ENCODE results near the gene HYDIN.

The HYDIN gene

GRCh38 chr16:71218306-71218963 is 12.1 kb downstream of the HYDIN start:
- Histone ChIP-seq H3K18ac (ENCODE audit: low read length) (no peak overlapping the region), H3K36me3 (ENCODE audit: control insufficient read depth, insufficient read depth, low read length) (no peaks in the 10 kb centered on the region), H3K23ac (ENCODE audit: low read length) (no peak overlapping the region), H3K79me1 (ENCODE audit: low read length) (no peaks in the 10 kb centered on the region), H3K27me3 (ENCODE audit: insufficient read depth, low read length, poor library complexity) (no peaks in the 10 kb centered on the region), H3K4me2 (ENCODE audit: low read length) (no peak overlapping the region), H2AK5ac (ENCODE audit: low read length) (no peak overlapping the region), H2BK120ac (ENCODE audit: low read depth, low read length) (no peak overlapping the region), H3K4ac (ENCODE audit: low read depth, low read length) (no peak overlapping the region), H2BK5ac (ENCODE audit: low read length) (no peak overlapping the region), H4K8ac (ENCODE audit: low read depth, low read length) (no peak overlapping the region), H3K56ac (ENCODE audit: low read length) (no peak overlapping the region), H3K4me1 (ENCODE audit: control insufficient read depth, low read depth, low read length) (no peaks in the 10 kb centered on the region), H2BK15ac (replicated peaks; ENCODE audit: low read depth) (no peak overlapping the region), H3K79me2 (ENCODE audit: control insufficient read depth, insufficient read depth, low read length) (no peaks in the 10 kb centered on the region), H3K9ac (ENCODE audit: low read length) (no peak overlapping the region), H4K5ac (ENCODE audit: low read length) (no peak overlapping the region), H3K4me3 (ENCODE audit: low read length) (no peak overlapping the region), H3K27ac (ENCODE audit: low read depth, low read length) (no peak overlapping the region)
- WGBS (ENCODE audit: extremely low coverage, insufficient coverage, low lambda C conversion rate) = no CpG with 5 or more reads among the region's 4 CpGs
- DNase-seq = no peak

DNA sequence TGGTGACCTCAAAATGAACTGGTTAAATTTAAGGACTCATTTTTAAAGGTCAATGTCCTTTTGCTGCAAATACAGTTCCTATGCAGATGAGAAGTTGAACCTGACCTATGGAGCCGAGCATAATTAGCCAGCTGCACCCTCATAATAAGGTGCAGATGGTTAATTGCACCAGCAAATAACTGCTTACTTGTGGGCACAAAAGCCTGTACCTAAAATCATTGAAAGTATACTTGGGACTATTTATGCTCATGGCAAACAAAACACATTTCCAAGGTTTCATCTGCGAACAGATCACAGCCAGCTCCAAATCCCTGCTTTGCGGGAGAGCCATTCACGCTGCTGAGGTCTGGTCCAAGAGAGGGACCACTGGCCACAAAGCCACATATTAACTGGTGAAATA is 13.0 kb downstream of the HYDIN start:
- Histone ChIP-seq H4K8ac (ENCODE audit: low read depth, low read length) (no peak overlapping the region), H3K4me2 (ENCODE audit: low read length) (no peak overlapping the region), H2BK120ac (ENCODE audit: low read depth, low read length) (no peak overlapping the region), H4K5ac (ENCODE audit: low read length) (no peak overlapping the region), H2BK15ac (replicated peaks; ENCODE audit: low read depth) (no peak overlapping the region), H3K4ac (ENCODE audit: low read depth, low read length) (no peak overlapping the region), H3K4me1 (ENCODE audit: control insufficient read depth, low read depth, low read length) (no peaks in the 10 kb centered on the region), H3K27ac (ENCODE audit: low read depth, low read length) (no peak overlapping the region), H3K23ac (ENCODE audit: low read length) (no peak overlapping the region), H3K56ac (ENCODE audit: low read length) (no peak overlapping the region), H3K27me3 (ENCODE audit: insufficient read depth, low read length, poor library complexity) (no peaks in the 10 kb centered on the region), H3K18ac (ENCODE audit: low read length) (no peak overlapping the region), H2AK5ac (ENCODE audit: low read length) (no peak overlapping the region), H3K79me2 (ENCODE audit: control insufficient read depth, insufficient read depth, low read length) (no peaks in the 10 kb centered on the region), H3K36me3 (ENCODE audit: control insufficient read depth, insufficient read depth, low read length) (no peaks in the 10 kb centered on the region), H3K4me3 (ENCODE audit: low read length) (no peak overlapping the region), H3K9ac (ENCODE audit: low read length) (no peak overlapping the region), H3K79me1 (ENCODE audit: low read length) (no peaks in the 10 kb centered on the region), H2BK5ac (ENCODE audit: low read length) (no peak overlapping the region)
- DNase-seq = no peak
- no CpG with 5 or more reads among the region's 4 CpGs for WGBS (ENCODE audit: extremely low coverage, insufficient coverage, low lambda C conversion rate)

DNA sequence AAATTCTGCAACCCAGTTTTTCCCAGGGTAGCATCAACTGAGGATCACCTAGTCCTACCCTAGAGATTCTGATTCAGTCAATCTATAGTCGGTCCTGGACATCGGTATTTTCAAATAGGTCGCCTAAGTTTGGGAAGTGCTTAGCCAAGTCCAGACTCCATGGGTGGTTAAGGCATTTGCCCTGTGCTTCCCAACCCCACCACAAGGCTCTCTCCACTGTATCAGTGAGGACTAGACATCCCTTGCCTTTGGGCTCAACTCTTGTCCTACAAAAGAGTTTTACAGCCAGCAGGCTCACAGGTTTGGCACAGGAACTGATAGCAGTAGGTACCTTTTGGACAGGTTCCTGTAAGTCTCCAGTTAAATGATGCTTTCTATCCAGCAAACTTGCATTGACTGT is 13.8 kb downstream of the HYDIN start:
- DNase-seq = peak; percentile 38
- no peak overlapping the region for H3K4me2 ChIP-seq (ENCODE audit: low read length)
- no peak overlapping the region for H2BK5ac ChIP-seq (ENCODE audit: low read length)
- H3K23ac ChIP-seq (ENCODE audit: low read length) = no peak overlapping the region
- no peak overlapping the region for H3K56ac ChIP-seq (ENCODE audit: low read length)
- no CpG with 5 or more reads among the region's 3 CpGs for whole genome bisulfite sequencing (ENCODE audit: extremely low coverage, insufficient coverage, low lambda C conversion rate)
- no peak overlapping the region for H3K9ac ChIP-seq (ENCODE audit: low read length)
- no peak overlapping the region for H2BK15ac ChIP-seq (replicated peaks; ENCODE audit: low read depth)
- no peak overlapping the region for H3K4me3 ChIP-seq (ENCODE audit: low read length)
- H2AK5ac ChIP-seq (ENCODE audit: low read length) = no peak overlapping the region
- H3K79me1 ChIP-seq (ENCODE audit: low read length) = no peaks in the 10 kb centered on the region
- no peak overlapping the region for H2BK120ac ChIP-seq (ENCODE audit: low read depth, low read length)
- no peaks in the 10 kb centered on the region for H3K36me3 ChIP-seq (ENCODE audit: control insufficient read depth, insufficient read depth, low read length)
- H4K5ac ChIP-seq (ENCODE audit: low read length) = no peak overlapping the region
- no peak overlapping the region for H4K8ac ChIP-seq (ENCODE audit: low read depth, low read length)
- H3K27ac ChIP-seq (ENCODE audit: low read depth, low read length) = no peak overlapping the region
- no peak overlapping the region for H3K18ac ChIP-seq (ENCODE audit: low read length)
- H3K4ac ChIP-seq (ENCODE audit: low read depth, low read length) = no peak overlapping the region
- H3K4me1 ChIP-seq (ENCODE audit: control insufficient read depth, low read depth, low read length) = no peaks in the 10 kb centered on the region
- H3K79me2 ChIP-seq (ENCODE audit: control insufficient read depth, insufficient read depth, low read length) = no peaks in the 10 kb centered on the region
- H3K27me3 ChIP-seq (ENCODE audit: insufficient read depth, low read length, poor library complexity) = no peaks in the 10 kb centered on the region

GRCh38 chr16:71214746-71215381 is 15.7 kb downstream of the HYDIN start:
- Histone ChIP-seq H2BK15ac (replicated peaks; ENCODE audit: low read depth) (no peak overlapping the region), H3K23ac (ENCODE audit: low read length) (no peak overlapping the region), H3K18ac (ENCODE audit: low read length) (no peak overlapping the region), H2BK120ac (ENCODE audit: low read depth, low read length) (no peak overlapping the region), H3K36me3 (ENCODE audit: control insufficient read depth, insufficient read depth, low read length) (no peaks in the 10 kb centered on the region), H3K4me3 (ENCODE audit: low read length) (no peak overlapping the region), H3K4me2 (ENCODE audit: low read length) (no peak overlapping the region), H3K27me3 (ENCODE audit: insufficient read depth, low read length, poor library complexity) (no peaks in the 10 kb centered on the region), H3K9ac (ENCODE audit: low read length) (no peak overlapping the region), H3K27ac (ENCODE audit: low read depth, low read length) (no peak overlapping the region), H3K4ac (ENCODE audit: low read depth, low read length) (no peak overlapping the region), H4K5ac (ENCODE audit: low read length) (no peak overlapping the region), H3K79me2 (ENCODE audit: control insufficient read depth, insufficient read depth, low read length) (no peaks in the 10 kb centered on the region), H3K79me1 (ENCODE audit: low read length) (no peaks in the 10 kb centered on the region), H2AK5ac (ENCODE audit: low read length) (no peak overlapping the region), H3K4me1 (ENCODE audit: control insufficient read depth, low read depth, low read length) (no peaks in the 10 kb centered on the region), H2BK5ac (ENCODE audit: low read length) (no peak overlapping the region), H4K8ac (ENCODE audit: low read depth, low read length) (no peak overlapping the region), H3K56ac (ENCODE audit: low read length) (no peak overlapping the region)
- DNase-seq = peak; percentile 20
- WGBS (ENCODE audit: extremely low coverage, insufficient coverage, low lambda C conversion rate) = no CpG with 5 or more reads among the region's 1 CpG

DNA sequence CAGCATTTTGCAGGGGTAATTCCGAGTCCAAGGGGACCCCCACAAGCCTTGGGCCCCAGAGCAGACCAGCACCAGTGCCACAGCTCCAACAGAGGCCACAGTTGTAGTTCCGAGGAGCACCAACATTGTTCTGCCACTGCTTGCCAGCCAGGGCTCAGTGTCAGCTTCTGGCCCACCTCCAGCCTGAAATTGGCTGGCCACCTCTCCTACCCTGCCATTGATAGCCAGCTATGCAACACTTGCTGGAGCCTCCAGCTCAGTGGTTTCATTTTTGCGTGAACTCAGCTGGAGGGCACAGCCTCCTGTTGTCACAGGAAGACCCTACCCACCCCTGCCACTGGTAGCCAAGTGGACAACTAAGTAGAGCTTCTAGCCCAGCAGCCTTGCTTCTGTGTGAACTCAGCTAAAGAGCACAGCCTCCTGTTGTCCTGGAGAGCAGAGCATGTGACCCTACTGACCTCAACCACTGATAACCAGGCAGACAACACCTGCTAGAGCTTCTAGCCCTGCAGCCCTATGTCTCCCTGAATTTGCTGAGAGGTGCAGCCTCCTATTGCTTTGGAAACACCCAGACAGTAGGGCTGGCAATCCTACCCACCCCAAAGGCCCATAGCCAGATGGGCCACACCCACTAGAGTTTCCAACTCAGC is 24.9 kb downstream of the HYDIN start:
- Histone ChIP-seq H3K79me2 (ENCODE audit: control insufficient read depth, insufficient read depth, low read length) (no peaks in the 10 kb centered on the region), H3K23ac (ENCODE audit: low read length) (no peak overlapping the region), H3K36me3 (ENCODE audit: control insufficient read depth, insufficient read depth, low read length) (no peaks in the 10 kb centered on the region), H3K4me1 (ENCODE audit: control insufficient read depth, low read depth, low read length) (no peaks in the 10 kb centered on the region), H3K27ac (ENCODE audit: low read depth, low read length) (no peak overlapping the region), H3K79me1 (ENCODE audit: low read length) (no peaks in the 10 kb centered on the region), H3K56ac (ENCODE audit: low read length) (no peak overlapping the region), H2BK15ac (replicated peaks; ENCODE audit: low read depth) (no peak overlapping the region), H4K5ac (ENCODE audit: low read length) (no peak overlapping the region), H3K9ac (ENCODE audit: low read length) (no peak overlapping the region), H2BK5ac (ENCODE audit: low read length) (no peak overlapping the region), H3K27me3 (ENCODE audit: insufficient read depth, low read length, poor library complexity) (no peaks in the 10 kb centered on the region), H2BK120ac (ENCODE audit: low read depth, low read length) (no peak overlapping the region), H3K18ac (ENCODE audit: low read length) (no peak overlapping the region), H3K4me2 (ENCODE audit: low read length) (no peak overlapping the region), H2AK5ac (ENCODE audit: low read length) (no peak overlapping the region), H3K4ac (ENCODE audit: low read depth, low read length) (no peak overlapping the region), H4K8ac (ENCODE audit: low read depth, low read length) (no peak overlapping the region), H3K4me3 (ENCODE audit: low read length) (no peak overlapping the region)
- no CpG with 5 or more reads among the region's 3 CpGs for WGBS (ENCODE audit: extremely low coverage, insufficient coverage, low lambda C conversion rate)
- DNase-seq = no peak

Measured in mesendoderm (in vitro differentiated cells).